Mesodermal cell (in vitro differentiated cells): ENCODE results near the gene TTC33.

Experiments
- H3K27ac ChIP-seq: 2 replicates; pipeline ENCODE4 v1.7.0; 2013; ENCODE audit warnings: mild to moderate bottlenecking, low read depth, low read length, moderate library complexity; ENCODE audit not compliant: severe bottlenecking
- H3K36me3 ChIP-seq: 2 replicates; pipeline ENCODE4 v1.7.1; 2013; ENCODE audit warnings: mild to moderate bottlenecking, low read length, moderate library complexity; ENCODE audit not compliant: control insufficient read depth, insufficient read depth
- H3K4me1 ChIP-seq: one replicate; pipeline ENCODE4 v1.7.1; 2013; ENCODE audit warnings: mild to moderate bottlenecking, low read length; ENCODE audit not compliant: insufficient read depth, control insufficient read depth, poor library complexity, severe bottlenecking
- H3K4me3 ChIP-seq: 2 replicates; pipeline ENCODE4 v1.7.0; 2013; ENCODE audit warnings: low read length, control low read depth, mild to moderate bottlenecking; ENCODE audit not compliant: insufficient read depth, poor library complexity, severe bottlenecking; ENCODE audit errors: extremely low read depth
- H3K9me3 ChIP-seq: 2 replicates; pipeline ENCODE4 v1.7.1; 2013; ENCODE audit warnings: mild to moderate bottlenecking, low read length, moderate library complexity; ENCODE audit not compliant: control insufficient read depth
- WGBS, 2 experiments: methylation state at CpG; one replicate each; pipeline ENCODE4 v1.1.5; 2013; ENCODE audit warnings: missing lambda C conversion rate in 2 of 2; ENCODE audit not compliant: insufficient coverage in 2 of 2; 5-methylcytosine and 5-hydroxymethylcytosine counted together

Gene TTC33

GRCh38 chr5:40551496-40552491 is 204.0 kb downstream of the TTC33 start:
- H3K4me1 ChIP-seq: peaks cover 6% of the 10 kb centered on the region
- H3K27ac ChIP-seq: peak overlapping the region; percentile 70
- H3K4me3 ChIP-seq: no peak overlapping the region
- 50% methylated on average over 2 of the region's 8 CpGs for WGBS, 2 experiments
- no peaks in the 10 kb centered on the region for H3K36me3 ChIP-seq
- no peaks in the 10 kb centered on the region for H3K9me3 ChIP-seq

GRCh38 chr5:40550481-40550880 is 205.3 kb downstream of the TTC33 start:
- H3K9me3 ChIP-seq: no peaks in the 10 kb centered on the region
- H3K4me3 ChIP-seq: no peak overlapping the region
- H3K36me3 ChIP-seq: no peaks in the 10 kb centered on the region
- peaks cover 6% of the 10 kb centered on the region for H3K4me1 ChIP-seq
- H3K27ac ChIP-seq: no peak overlapping the region

- whole genome bisulfite sequencing, 2 experiments: no CpG with 5 or more reads among the region's 1 CpG
Measured at GRCh38 chr5:40549616-40550015, 206.1 kb downstream of the TTC33 start.

GRCh38 chr5:40547994-40548575 is 207.7 kb downstream of the TTC33 start:
- Histone ChIP-seq H3K36me3 (no peaks in the 10 kb centered on the region), H3K4me1 (peaks cover 6% of the 10 kb centered on the region), H3K27ac (no peak overlapping the region), H3K4me3 (no peak overlapping the region), H3K9me3 (no peaks in the 10 kb centered on the region)
- WGBS, 2 experiments: 60 to 80% methylated on average over 1 of the region's 3 CpGs

More at GRCh38 chr5:40549616-40550015, 206.1 kb downstream of the TTC33 start:
- Histone ChIP-seq H3K4me1 (peaks cover 6% of the 10 kb centered on the region), H3K4me3 (no peak overlapping the region), H3K36me3 (no peaks in the 10 kb centered on the region), H3K27ac (no peak overlapping the region), H3K9me3 (no peaks in the 10 kb centered on the region)

GRCh38 chr5:40547557-40547956 is 208.2 kb downstream of the TTC33 start:
- 100% methylated on average over 1 to 2 of the region's 4 CpGs for whole genome bisulfite sequencing, 2 experiments
- Histone ChIP-seq H3K4me3 (no peak overlapping the region), H3K27ac (no peak overlapping the region), H3K9me3 (no peaks in the 10 kb centered on the region), H3K4me1 (peaks cover 6% of the 10 kb centered on the region), H3K36me3 (no peaks in the 10 kb centered on the region)

GRCh38 chr5:40540301-40540700 is 215.5 kb downstream of the TTC33 start:
- H3K9me3 ChIP-seq: no peaks in the 10 kb centered on the region
- no peak overlapping the region for H3K4me3 ChIP-seq
- H3K27ac ChIP-seq: no peak overlapping the region
- no peaks in the 10 kb centered on the region for H3K4me1 ChIP-seq
- no peaks in the 10 kb centered on the region for H3K36me3 ChIP-seq

GRCh38 chr5:40524677-40525076 is 231.1 kb downstream of the TTC33 start:
- H3K4me3 ChIP-seq: no peak overlapping the region
- H3K36me3 ChIP-seq: no peaks in the 10 kb centered on the region
- H3K27ac ChIP-seq: no peak overlapping the region
- peaks cover 6% of the 10 kb centered on the region for H3K4me1 ChIP-seq
- no CpG with 5 or more reads among the region's 1 CpG for WGBS, 2 experiments
- no peaks in the 10 kb centered on the region for H3K9me3 ChIP-seq

GRCh38 chr5:40521925-40522324 is 233.8 kb downstream of the TTC33 start:
- no peaks in the 10 kb centered on the region for H3K9me3 ChIP-seq
- no peak overlapping the region for H3K4me3 ChIP-seq
- no peaks in the 10 kb centered on the region for H3K4me1 ChIP-seq
- no peak overlapping the region for H3K27ac ChIP-seq
- H3K36me3 ChIP-seq: no peaks in the 10 kb centered on the region

- no CpG with 5 or more reads among the region's 3 CpGs for WGBS, 2 experiments
- no peak overlapping the region for H3K4me3 ChIP-seq
- no peaks in the 10 kb centered on the region for H3K9me3 ChIP-seq
- no peaks in the 10 kb centered on the region for H3K36me3 ChIP-seq
- H3K27ac ChIP-seq: no peak overlapping the region
- no peaks in the 10 kb centered on the region for H3K4me1 ChIP-seq
Measured at GRCh38 chr5:40521108-40521785, 234.5 kb downstream of the TTC33 start.

GRCh38 chr5:40518485-40518917 is 237.3 kb downstream of the TTC33 start:
- no peaks in the 10 kb centered on the region for H3K9me3 ChIP-seq
- H3K27ac ChIP-seq: no peak overlapping the region
- H3K36me3 ChIP-seq: no peaks in the 10 kb centered on the region
- H3K4me1 ChIP-seq: no peaks in the 10 kb centered on the region
- no peak overlapping the region for H3K4me3 ChIP-seq
- WGBS, 2 experiments: 86 to 99% methylated on average over 4 of the region's 4 CpGs
